HG03575 (cell line): ENCODE data around the gene MZT2A.
"Not testable (repeated sequence)": the region's sequence is repeated elsewhere in the genome, so short reads cannot be mapped to it uniquely, and the experiment has no call there.

Experiments
- ATAC-seq: cut with Tn5 transposase; IDR thresholded peaks from one replicate; pipeline ENCODE4 v1.9.1; 2021; ENCODE audit not compliant: unreplicated experiment, insufficient number of reproducible peaks, low FRiP score; ENCODE audit errors: extremely low read depth

MZT2A gene

DNA sequence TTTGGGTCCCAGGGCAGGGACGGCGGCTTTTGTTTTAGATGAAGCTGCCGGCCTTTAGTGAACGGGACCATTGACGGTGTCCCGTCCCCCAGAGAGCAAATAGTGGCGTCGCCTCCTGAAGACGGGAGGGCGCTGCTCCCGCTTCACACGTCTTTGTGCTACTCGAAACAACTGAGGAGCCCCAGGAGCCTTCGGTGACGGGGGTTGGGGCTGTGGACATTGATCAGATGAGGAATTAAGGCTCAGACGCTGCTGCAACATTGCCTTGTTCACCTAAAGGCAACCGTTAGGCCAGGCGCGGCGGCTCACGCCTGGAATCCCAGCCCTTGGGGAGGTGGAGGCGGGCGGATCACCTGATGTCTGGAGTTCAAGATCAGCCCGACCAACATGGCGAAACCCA lies 15.8 kb downstream of the MZT2A start:
- not testable (repeated sequence) for ATAC-seq

DNA sequence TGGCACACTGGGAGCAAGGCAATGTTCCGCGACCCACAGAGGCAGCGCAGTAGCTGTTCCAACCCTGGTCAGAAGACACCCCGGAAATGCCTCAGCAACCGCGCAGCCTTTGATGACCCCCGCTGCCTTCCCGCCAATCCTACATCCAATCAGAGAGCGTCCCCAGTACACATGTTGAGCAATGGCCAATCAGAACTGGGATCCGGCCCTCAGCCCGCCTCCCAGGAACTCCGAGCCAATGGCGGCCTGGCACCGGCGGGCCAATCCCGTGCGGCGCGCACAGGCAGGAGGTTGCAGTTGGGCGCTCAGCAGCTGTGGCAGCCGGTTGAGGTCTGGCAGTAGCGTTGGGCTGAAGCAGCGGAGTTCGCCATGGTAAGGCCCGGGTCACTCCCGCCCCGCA lies 16.4 kb downstream of the MZT2A start, which contains the start of gene TUBA3D:
Gene TUBA3D, plus strand, starts transcription at position 289 of the 400 bp plus-strand sequence. Its CDS starts 81 bp downstream, at position 370.
- no peak for ATAC-seq

DNA sequence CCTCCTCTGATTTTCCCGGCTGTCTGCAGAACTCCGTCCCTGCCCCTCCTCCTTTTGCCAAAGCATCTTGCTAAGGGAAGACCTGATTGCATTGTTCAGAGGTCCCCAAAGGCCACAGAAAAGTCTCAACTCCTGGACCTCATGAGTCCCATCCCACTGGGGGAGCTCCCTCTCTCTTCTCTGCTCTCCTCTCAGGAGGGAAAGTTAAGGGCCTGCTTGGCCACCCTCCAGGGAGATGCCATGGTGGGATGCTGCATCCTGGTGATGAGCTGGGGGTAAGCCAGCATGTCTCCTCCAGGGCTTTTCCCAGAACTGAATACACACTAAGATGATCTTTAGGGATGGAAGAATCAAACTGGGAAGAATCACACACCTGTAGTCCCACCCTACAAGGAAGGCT lies 18.9 kb downstream of the MZT2A start:
- not testable (repeated sequence) for ATAC-seq

DNA sequence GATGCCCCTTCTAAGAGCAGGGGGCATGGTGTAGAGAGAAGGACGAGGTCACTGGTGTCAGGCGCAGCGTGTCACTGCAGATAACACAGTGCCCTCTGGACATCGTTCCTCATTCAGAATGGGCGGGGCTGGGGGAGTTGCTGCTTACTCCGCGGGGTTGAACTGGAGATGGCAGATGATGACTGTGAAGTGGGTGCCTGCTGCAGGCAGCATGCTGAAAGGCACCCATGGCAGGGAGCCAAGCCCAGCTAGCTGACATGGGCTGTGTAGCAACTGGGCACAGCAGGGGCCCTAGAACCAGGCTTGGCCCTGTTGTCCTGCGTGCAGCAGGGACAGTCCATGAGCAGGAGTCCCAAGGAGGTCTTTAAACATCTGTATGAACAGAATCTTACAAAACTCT lies 20.6 kb downstream of the MZT2A start:
- ATAC-seq, result not testable (repeated sequence)

DNA sequence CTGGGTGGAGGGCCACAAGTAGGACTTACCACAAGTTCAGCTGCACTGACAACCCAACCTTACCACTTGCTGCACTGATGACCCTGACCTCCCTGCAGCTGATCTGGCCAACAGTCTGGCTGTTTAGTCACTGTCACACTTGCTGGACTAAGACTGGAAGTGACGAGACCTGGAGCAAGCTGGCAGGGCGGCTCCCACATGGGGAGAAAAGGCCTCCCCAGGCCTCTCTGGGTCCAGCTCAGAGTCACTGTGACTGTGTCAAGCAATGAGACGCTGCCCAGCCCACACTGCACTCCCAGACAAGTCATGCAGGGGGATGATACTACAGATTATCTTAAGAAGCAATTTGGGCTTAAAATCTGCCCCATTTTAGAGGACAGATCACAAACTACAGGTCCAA lies 21.3 kb downstream of the MZT2A start:
- not testable (repeated sequence) for ATAC-seq

DNA sequence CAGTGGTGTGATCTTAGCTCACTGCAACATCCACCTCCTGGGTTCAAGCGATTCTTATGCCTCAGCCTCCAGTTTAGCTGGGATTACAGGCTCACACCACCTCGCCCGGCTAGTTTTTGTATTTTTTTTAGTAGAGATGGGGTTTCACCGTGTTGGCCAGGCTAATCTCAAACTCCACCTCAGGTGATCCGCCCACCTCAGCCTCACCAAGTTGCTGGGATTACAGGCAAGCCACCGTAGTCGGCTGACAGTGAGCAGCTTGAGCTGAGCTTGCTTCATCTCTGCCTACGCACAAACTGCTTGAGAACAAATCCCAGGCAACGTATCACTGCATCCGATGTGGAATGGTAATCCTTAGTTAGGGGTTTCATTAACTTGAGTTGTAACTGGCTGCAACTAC lies 24.5 kb downstream of the MZT2A start:
- not testable (repeated sequence) for ATAC-seq

DNA sequence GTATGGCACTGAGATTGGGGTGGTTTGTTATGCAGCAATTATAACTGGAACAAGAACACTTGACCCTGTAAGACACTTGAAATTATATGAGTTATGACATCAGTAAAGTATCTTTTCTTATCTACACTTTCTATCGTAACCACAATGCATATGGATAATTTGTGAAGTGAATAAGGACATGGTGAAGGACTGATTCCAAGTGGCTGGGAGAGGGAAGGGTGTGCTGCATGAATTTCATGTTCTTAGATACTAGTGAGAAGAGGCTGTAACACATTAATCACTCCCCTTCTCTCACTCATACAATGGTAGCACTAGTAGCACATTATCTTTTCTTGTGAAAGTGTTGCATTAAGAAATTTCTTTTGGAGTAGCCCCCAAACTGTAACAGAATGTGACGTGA lies 37.3 kb downstream of the MZT2A start:
- not testable (repeated sequence) for ATAC-seq

DNA sequence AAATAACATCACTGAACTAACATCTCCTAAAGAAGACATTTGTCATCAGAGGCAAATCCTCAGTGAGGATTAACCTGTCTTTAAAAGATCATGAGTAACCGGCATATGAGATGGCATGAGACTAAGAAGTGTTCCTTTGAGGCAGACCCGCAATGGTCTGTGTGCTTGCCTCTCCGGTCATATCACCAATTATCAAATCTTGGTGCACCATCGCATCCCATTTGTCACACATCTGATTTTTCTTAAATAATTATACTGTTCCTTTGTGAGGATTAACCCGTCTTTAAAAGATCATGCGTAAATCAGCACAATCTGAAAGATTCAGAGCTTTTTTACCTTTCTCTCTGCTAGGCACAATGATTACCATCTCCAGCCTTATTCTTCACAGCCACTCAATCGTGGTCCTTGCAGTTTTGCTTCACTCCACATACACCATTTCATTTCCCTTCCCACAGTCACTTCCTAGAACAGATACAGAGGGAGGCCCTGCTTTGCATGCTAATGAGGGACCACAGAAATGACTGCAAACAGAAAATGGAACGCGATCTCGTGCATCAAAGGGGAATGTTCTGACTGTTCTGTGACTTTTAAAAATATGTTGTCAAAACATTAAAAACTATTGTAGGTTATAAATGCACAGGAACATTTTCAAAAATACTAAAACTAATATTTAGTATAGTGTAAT lies 40.8 kb downstream of the MZT2A start:
- not testable (repeated sequence) for ATAC-seq

DNA sequence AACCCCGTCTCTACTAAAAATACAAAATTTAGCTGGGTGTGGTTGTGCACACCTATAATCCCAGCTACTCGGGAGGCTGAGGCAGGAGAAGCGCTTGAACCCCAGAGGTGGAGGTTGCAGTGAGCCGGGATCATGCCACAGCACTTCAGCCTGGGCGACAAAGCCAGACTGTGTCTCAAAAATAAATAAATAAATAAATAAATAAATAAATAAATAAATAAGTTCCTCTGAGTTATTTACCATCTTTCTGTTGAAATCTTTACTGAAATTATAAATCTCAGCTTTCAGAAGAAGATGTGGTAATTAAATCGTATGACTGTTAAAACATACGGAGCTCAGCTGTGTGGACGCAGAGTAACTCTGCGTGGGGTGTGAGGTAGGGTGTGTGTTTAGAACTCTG lies 44.2 kb downstream of the MZT2A start:
- not testable (repeated sequence) for ATAC-seq

DNA sequence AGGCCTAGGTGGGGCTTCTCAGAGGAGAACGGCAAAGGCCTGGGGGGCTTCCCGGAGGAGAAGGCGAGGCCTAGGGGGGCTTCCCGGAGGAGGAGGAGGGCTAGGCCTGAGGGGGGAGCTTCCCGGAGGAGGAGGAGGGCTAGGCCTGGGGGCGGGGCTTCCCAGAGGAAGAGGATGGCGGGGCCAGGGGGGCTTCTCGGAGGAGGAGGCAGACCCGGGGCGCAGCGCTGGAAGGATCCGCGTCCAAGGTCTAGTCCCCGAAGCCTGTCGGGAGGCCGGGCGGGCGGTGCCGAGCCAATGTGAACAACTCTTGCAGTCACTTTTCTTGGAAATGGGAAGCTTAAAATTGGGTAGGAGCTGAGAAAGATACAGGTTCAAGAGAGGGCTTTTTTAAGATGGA lies 46.3 kb downstream of the MZT2A start:
- no peak for ATAC-seq

DNA sequence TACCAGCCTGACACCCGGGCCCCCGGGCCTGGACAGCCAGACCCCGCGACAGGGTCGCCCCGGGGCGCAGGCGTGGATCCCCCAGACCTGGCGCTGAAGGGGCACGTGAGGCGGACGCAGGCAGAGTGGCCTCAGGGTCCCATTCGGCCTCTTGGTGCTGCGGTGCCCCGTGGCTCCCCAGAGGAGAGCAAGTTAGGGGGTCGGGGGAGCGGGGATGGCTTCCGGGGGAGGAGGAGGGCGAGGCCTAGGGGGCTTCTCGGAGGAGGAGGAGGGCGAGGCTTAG lies 46.7 kb downstream of the MZT2A start:
- not testable (repeated sequence) for ATAC-seq

DNA sequence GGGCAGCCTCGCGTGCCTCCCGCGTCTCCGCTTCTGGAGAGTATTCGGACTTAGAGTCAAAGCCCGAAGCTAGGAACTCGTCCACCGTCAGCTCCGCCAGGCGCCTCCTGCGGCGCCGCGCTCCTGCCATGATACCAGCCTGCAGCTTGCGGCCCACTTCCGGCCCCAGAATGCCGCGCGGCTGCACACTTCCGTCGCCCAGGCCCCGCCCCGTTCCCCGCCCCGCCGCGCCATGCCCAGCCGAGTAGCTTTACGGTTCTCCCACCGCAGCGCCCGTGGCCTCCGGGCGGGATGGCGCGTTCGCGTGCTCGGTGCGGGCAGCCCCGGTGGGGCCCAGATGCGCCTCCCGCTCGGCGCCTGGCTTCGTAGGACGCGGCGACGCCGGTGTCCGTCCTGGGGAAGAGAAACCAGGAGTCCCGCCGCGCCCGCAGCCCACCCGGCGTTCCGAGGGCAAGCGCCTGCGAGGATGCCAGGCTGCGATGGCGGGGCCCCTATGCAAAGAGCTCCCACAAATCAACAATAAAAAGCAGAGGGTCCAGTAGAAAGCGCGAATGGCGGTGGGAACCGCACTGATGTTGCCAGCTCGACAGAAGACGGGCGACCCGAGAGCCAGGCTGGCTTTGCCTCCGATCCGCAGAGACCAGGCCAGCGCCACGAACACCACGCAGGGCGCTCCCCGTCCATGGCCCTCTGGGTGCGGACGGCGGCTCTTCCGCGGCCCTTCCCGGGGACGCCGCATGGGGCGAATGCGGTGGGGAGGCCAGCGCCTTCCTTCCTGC lies 47.3 kb downstream of the MZT2A start:
- not testable (repeated sequence) for ATAC-seq

DNA sequence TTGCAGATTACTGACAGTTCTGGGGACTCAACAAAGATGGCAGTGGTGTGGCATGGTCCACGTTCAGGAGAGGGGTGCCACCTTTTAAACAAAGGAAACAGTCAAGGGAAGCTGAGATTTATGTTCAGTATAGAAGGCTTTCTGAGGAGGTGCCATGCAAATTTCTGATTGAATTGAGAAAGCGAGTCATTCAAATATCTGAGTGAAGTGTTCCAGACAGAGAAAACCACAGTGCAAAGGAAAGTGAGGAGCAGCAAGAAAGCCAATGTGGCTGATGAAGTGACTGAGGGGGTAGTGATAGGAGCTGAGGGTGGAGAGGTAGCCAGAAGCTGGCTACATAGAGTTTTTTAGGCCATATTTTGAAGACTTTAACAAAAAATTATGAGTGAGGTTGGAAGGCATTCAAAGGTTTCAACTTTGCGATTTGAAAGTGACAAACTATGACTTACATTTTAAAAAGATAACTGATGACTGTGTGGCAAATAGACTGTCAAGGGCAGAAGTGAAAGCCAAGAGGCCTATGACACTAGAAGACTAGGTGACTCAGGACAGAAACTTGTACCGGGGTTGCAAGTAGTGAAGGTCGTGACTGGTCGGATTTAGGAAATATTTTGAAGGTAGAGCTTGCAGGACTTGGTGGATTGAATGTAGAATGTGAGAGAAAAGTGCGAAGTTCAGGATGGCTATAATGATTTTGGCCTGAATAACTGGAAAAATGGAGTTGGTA lies 51.3 kb downstream of the MZT2A start:
- ATAC-seq, result not testable (repeated sequence)
